HepG2 (cell line): Measurements from ENCODE around the gene C11orf24. TPM values are rescaled to one million over a fixed set of nuclear protein-coding genes. Genes with fewer than 3 reads are reported as not detected.

ENCODE experiments used
- CEBPG ChIP-seq: IDR thresholded peaks from 2 replicates; pipeline ENCODE4 v1.6.1; 2016
- ELF4 ChIP-seq: sonication (generic); formaldehyde crosslinking; IDR thresholded peaks from 2 replicates; pipeline ENCODE4 v1.5.0; 2020; ENCODE audit warnings: missing genetic modification reagents, mild to moderate bottlenecking, moderate library complexity, borderline replicate concordance
- HCFC1 ChIP-seq: fragments of 150-350 bp; IDR thresholded peaks from 2 replicates; pipeline ENCODE4 v1.6.1; 2014; ENCODE audit warnings: low read depth, low read length
- HNRNPL ChIP-seq: fragments of 200-400 bp; formaldehyde crosslinking; IDR thresholded peaks from 2 replicates; pipeline ENCODE4 v1.6.1; 2017; ENCODE audit warnings: mild to moderate bottlenecking, low read depth, low read length
- MBD4 ChIP-seq: IDR thresholded peaks from 2 replicates; pipeline ENCODE4 v1.6.1; 2012; ENCODE audit warnings: low read length, inconsistent platforms, borderline replicate concordance
- NCOR1 ChIP-seq: fragments of 200-600 bp; sonication (generic); IDR thresholded peaks from 2 replicates; pipeline ENCODE4 v1.7.0; 2017; ENCODE audit warnings: antibody characterized with exemption, low read length, borderline replicate concordance
- NR2F1 ChIP-seq, 2 experiments: fragments of 450-650 bp in 1 of 2; formaldehyde crosslinking in 1 of 2; IDR thresholded peaks; 2 replicates each; pipeline versions ENCODE4 v1.5.0 to v1.6.1; 2016 to 2020; ENCODE audit warnings: mild to moderate bottlenecking in 1 of 2, missing compliant biosample characterization in 1 of 2, missing genetic modification reagents in 1 of 2, moderate library complexity in 1 of 2
- POLR2A ChIP-seq, 2 experiments: IDR thresholded peaks; 2 replicates each; pipeline ENCODE4 v1.6.1; 2011; ENCODE audit warnings: low read depth in 2 of 2, low read length in 2 of 2, mild to moderate bottlenecking in 1 of 2, moderate library complexity in 1 of 2; ENCODE audit not compliant: insufficient read depth in 1 of 2
- PRDM4 ChIP-seq: sonication (generic); formaldehyde crosslinking; IDR thresholded peaks from 2 replicates; pipeline ENCODE4 v1.9.0; 2021; ENCODE audit warnings: missing genetic modification reagents, borderline replicate concordance
- REL ChIP-seq: sonication (generic); formaldehyde crosslinking; conservative IDR thresholded peaks from 2 replicates; pipeline ENCODE4 v1.8.0; 2022; ENCODE audit warnings: mild to moderate bottlenecking, missing genetic modification reagents, moderate library complexity
- SOX6 ChIP-seq, 2 experiments: fragments of 450-650 bp in 1 of 2; sonication (generic) in 1 of 2; formaldehyde crosslinking in 1 of 2; IDR thresholded peaks; 2 replicates each; pipeline versions ENCODE4 v1.4.0 to v1.6.1; 2017 to 2020; ENCODE audit warnings: antibody characterized with exemption in 1 of 2, mild to moderate bottlenecking in 1 of 2, missing genetic modification reagents in 1 of 2
- SP4 ChIP-seq: sonication (generic); formaldehyde crosslinking; IDR thresholded peaks from 2 replicates; pipeline ENCODE4 v1.8.1; 2023; ENCODE audit warnings: mild to moderate bottlenecking, missing genetic modification reagents
- THRA ChIP-seq: sonication (generic); formaldehyde crosslinking; IDR thresholded peaks from 2 replicates; pipeline ENCODE4 v1.4.0; 2020; ENCODE audit warnings: missing genetic modification reagents, borderline replicate concordance
- TSC22D2 ChIP-seq: sonication (generic); formaldehyde crosslinking; IDR thresholded peaks from 2 replicates; pipeline ENCODE4 v1.5.1; 2020; ENCODE audit warnings: missing genetic modification reagents, mild to moderate bottlenecking, borderline replicate concordance
- ZFP82 ChIP-seq: sonication (generic); formaldehyde crosslinking; IDR thresholded peaks from 2 replicates; pipeline ENCODE4 v1.5.1; 2020; ENCODE audit warnings: mild to moderate bottlenecking, missing genetic modification reagents, borderline replicate concordance
- ZNF230 ChIP-seq: sonication (generic); formaldehyde crosslinking; IDR thresholded peaks from 2 replicates; pipeline ENCODE4 v1.4.0; 2020; ENCODE audit warnings: mild to moderate bottlenecking, missing genetic modification reagents
- ZNF282 ChIP-seq: fragments of 450-650 bp; IDR thresholded peaks from 2 replicates; pipeline ENCODE4 v1.6.1; 2018; ENCODE audit not compliant: partially characterized antibody
- ZNF33B ChIP-seq: sonication (generic); formaldehyde crosslinking; IDR thresholded peaks from 2 replicates; pipeline ENCODE4 v1.5.1; 2020; ENCODE audit warnings: mild to moderate bottlenecking, missing genetic modification reagents
- ZNF354B ChIP-seq: sonication (generic); formaldehyde crosslinking; IDR thresholded peaks from 2 replicates; pipeline ENCODE4 v1.8.0; 2022; ENCODE audit warnings: mild to moderate bottlenecking, missing genetic modification reagents
- ZNF563 ChIP-seq: sonication (generic); formaldehyde crosslinking; IDR thresholded peaks from 2 replicates; pipeline ENCODE4 v1.8.0; 2022; ENCODE audit warnings: mild to moderate bottlenecking, moderate library complexity, missing genetic modification reagents
- ZNF564 ChIP-seq: sonication (generic); formaldehyde crosslinking; IDR thresholded peaks from 2 replicates; pipeline ENCODE4 v1.8.1; 2023; ENCODE audit warnings: mild to moderate bottlenecking, missing genetic modification reagents
- ZNF713 ChIP-seq: sonication (generic); formaldehyde crosslinking; IDR thresholded peaks from 2 replicates; pipeline ENCODE4 v1.4.0; 2020; ENCODE audit warnings: mild to moderate bottlenecking, missing genetic modification reagents
- polyA plus RNA-seq, 8 experiments: library from polyadenylated mRNA; depleted of rRNA in 3 of 8; stranded (reverse) in 7 of 8; unstranded in 1 of 8; fragments of >200 nt; fragmentation: Illumina TruSeq in 4 of 8; extraction: Trizol in 4 of 8; gene quantifications; 2 replicates each; pipeline versions ENCODE4 v1.2.1 to v1.2.3, GENCODE V29; 2011 to 2016; ENCODE audit warnings: low read depth in 4 of 8, missing spikeins in 1 of 8, mixed read lengths in 1 of 8; ENCODE audit not compliant: insufficient read depth in 1 of 8
- total RNA-seq, 5 experiments: library from RNA; depleted of rRNA; stranded (reverse); fragments of >200 nt; fragmentation: Illumina TruSeq; extraction: Trizol; gene quantifications; 2 replicates each; pipeline ENCODE4 v1.2.3, GENCODE V29; 2016; ENCODE audit warnings: low read depth in 1 of 5
- TF ChIP-seq, protein P1 (sequence below): sonication (generic); formaldehyde crosslinking; IDR thresholded peaks from 2 replicates; pipeline ENCODE4 v1.4.0; 2020; ENCODE audit warnings: missing genetic modification reagents, borderline replicate concordance

C11orf24 gene
- total and polyA plus RNA-seq, 2 of the 13 experiments (the other 11 are each of a cell fraction or from before 2014, with no cell fraction given): 52.9 to 55.5 TPM

GRCh38 chr11:68271023-68271780, 571 bp downstream of the C11orf24 start (continued):
- TF ChIP-seq ZNF564 (CRISPR knock-in tag): peak; percentile 54; the same call in 1 of the 2 replicates
- TF ChIP-seq HNRNPL: 0 out of 2 replicates have a peak, but pooled peaks have one; percentile 18
- TF ChIP-seq REL: peak; percentile 16; the same call in 1 of the 2 replicates
- TF ChIP-seq ZNF33B (CRISPR knock-in tag): no peak
- TF ChIP-seq NCOR1: peak; percentile 45; the same call in 1 of the 2 replicates
- no peak for TF ChIP-seq ZNF282
- TF ChIP-seq THRA (CRISPR knock-in tag): no peak
- TF ChIP-seq ZNF563: no peak
- no peak for TF ChIP-seq ELF4 (CRISPR knock-in tag)
- no peak for TF ChIP-seq TSC22D2 (CRISPR knock-in tag)
- no peak for TF ChIP-seq SP4 (CRISPR knock-in tag)
- no peak for TF ChIP-seq ZNF713 (CRISPR knock-in tag)
- no peak for TF ChIP-seq ZFP82
- TF ChIP-seq POLR2A (IDR thresholded peaks at IDR 0.05; ENCODE audit: insufficient read depth in 1 of 2, low read depth in 2 of 2, low read length in 2 of 2): peak in 1 of 2 experiments; percentile 63; a peak in 2 of 4 replicates
- TF ChIP-seq ZNF230 (CRISPR knock-in tag): no peak
- no peak for TF ChIP-seq ZNF354B (CRISPR knock-in tag)
- TF ChIP-seq NR2F1 (CRISPR knock-in tag; IDR thresholded peaks at IDR 0.05): no peak
- no peak for TF ChIP-seq MBD4
- TF ChIP-seq HCFC1: no peak
- no peak for TF ChIP-seq SOX6 (IDR thresholded peaks at IDR 0.05)
- peak; percentile 5; the same call in 1 of the 2 replicates for TF ChIP-seq SOX6 (CRISPR knock-in tag; IDR thresholded peaks at IDR 0.05)
- TF ChIP-seq, protein P1, sequence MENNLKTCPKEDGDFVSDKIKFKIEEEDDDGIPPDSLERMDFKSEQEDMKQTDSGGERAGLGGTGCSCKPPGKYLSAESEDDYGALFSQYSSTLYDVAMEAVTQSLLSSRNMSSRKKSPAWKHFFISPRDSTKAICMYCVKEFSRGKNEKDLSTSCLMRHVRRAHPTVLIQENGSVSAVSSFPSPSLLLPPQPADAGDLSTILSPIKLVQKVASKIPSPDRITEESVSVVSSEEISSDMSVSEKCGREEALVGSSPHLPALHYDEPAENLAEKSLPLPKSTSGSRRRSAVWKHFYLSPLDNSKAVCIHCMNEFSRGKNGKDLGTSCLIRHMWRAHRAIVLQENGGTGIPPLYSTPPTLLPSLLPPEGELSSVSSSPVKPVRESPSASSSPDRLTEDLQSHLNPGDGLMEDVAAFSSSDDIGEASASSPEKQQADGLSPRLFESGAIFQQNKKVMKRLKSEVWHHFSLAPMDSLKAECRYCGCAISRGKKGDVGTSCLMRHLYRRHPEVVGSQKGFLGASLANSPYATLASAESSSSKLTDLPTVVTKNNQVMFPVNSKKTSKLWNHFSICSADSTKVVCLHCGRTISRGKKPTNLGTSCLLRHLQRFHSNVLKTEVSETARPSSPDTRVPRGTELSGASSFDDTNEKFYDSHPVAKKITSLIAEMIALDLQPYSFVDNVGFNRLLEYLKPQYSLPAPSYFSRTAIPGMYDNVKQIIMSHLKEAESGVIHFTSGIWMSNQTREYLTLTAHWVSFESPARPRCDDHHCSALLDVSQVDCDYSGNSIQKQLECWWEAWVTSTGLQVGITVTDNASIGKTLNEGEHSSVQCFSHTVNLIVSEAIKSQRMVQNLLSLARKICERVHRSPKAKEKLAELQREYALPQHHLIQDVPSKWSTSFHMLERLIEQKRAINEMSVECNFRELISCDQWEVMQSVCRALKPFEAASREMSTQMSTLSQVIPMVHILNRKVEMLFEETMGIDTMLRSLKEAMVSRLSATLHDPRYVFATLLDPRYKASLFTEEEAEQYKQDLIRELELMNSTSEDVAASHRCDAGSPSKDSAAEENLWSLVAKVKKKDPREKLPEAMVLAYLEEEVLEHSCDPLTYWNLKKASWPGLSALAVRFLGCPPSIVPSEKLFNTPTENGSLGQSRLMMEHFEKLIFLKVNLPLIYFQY: no peak
- no peak for TF ChIP-seq CEBPG (CRISPR knock-in tag)
- no peak for TF ChIP-seq PRDM4
